T-helper 9 cell (primary cell): ENCODE data around the gene GPANK1.

Experiments used
- DNase-seq: peaks from one replicate; pipeline ENCODE4 v3.0.0-alpha.2; 2020

The GPANK1 gene

DNA sequence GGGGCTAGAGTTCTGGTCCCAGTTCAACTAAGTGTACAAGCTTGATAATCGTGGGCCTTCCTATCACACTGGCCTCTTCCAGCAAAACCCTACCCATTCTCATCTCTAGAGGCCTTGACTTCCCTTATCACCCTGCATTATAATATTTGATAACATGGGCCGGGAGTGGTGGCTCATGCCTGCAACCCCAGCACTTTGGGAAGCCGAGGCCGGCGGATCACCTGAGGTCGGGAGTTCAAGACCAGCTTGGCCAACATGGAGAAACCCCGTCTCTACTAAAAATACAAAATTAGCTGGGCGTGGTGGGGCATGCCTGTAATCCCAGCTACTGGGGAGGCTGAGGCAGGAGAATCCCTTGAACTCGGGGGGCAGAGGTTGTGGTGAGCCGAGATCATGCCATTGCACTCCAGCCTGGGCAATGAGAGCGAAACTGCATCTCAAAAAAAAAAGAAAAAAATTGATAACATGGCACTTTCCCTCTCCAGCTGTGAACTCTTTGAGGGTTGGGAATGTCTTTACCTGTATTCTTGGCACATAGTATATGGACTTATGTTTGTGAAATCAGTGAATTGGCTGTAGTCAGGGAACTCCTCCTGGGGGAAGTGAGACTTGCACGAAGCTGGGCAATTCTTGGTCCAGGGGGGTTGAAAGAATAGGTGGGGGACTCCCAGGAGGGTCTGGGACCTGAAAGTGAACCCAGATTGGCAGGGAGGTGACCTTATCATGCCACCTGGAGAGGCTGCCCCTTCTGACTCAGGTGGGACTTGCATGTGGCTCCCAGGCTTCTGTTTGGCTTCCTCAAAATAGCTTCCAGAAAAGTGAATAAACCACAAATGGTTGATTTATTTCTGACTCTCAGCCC is 3.3 kb downstream of the GPANK1 start:
- DNase-seq: no peak

DNA sequence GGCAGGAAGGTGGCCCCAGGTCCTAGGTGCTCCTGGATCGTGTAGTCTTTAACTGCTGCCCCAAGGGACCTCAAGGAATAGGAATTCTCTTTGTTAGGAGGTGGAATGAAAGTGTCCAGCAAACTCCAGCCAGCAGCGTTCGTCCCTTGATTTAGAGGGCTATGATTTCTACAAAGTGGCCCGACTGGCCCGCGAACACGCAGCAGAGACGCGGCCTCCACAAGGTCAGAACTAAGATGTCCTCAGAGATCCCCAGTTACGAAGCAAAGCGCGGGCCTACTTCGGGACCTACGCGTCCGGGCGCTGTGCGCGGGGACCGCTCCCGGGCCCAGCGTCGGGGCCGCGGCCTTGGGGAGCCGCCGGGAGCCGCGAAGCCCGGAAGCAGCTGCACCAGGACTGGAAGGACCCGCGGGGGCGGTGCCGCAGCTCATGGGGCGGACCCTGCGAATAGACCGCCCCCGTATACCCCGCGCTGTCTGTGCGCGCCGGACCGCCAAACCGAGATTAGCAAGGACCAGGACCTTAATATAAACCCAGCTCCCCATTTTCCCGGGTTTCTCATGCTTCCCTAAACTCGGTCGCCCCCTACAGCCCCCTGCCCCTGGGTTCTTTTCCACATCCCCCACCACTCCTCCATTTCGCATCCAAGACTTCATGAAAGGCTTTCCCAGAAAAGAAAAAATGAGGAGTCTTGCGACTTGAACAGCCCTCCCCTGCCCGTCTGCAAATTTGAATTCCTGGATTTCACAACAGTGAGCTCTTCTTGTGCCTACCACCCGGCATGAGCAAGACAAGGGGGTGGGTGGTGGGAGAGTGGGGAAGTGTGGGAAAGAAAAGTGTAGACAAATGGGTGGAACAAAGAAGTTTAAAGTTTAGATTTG is 4.2 kb downstream of the GPANK1 start, which contains the start of gene C6orf47:
Gene C6orf47, minus strand, starts transcription at position 398 of the 881 bp plus-strand sequence. CDS start 831 bp downstream, outside the sequence.
- DNase-seq: peak; percentile 67

DNA sequence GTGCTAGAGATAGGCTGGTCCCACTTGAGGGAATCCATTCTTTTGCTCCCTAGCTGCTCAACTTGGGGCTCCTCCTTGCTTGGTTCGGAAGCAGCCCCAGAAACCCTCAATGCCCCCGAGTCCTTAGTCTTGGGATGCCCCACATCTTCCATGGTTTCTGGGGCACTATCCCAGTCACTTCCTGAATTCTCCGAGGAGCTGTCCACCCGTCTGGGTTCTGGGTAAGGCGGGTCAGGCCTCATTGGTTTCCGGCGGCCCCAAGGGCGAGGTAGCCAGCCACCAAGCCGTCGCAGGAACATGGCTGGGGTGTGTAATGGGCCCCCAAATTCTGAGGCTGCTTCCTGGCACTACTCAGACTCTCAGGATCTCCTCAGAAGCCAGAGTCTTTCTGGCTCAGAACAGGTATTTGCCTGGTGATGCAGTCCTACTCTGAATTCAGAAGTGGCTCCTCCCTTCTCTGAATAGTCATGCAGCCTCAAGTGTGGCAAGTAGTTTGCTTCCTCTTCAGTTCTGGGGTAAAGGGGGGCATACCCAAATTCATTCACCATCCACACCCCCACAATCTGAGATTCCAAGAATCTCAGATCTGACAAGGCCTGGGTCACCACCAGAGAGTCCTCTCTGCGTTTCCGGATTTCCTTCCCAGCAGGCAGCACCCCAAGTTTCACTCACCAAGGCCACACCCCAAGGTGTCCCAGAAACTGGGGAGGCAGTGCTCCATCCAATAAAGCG is 5.0 kb downstream of the GPANK1 start:
- DNase-seq: no peak

DNA sequence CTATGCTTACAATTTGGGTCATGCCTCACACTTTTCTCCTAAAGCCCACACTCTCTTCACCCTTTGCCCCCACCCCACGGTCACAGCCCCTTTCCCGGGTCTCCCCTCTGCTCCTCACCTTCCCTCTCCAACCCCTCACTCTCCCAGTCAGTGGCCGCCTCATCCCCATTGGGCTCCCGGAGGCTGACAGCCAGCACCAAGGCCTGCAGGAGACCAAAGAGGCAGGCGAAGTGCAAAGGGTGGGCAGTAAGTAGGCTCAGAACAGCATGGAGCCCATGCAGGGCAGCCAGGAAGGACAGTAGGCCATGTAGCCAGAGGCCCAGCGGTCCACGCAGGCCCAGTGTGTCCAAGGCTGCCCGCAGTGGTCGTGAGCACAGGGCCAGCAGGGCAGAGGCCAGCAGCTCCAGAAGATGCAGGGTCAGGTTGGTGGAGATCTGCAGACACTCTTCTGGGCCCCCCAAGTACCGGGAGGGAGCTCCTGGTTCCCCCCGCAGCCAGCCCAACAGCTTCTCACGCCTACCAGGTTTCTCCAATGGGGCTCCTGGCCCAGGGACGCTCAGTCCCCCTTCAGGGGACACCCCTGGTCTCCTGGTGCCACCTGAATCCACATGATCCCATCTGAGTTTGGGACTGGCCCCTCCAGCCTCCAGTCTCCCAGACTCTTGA is 5.7 kb downstream of the GPANK1 start:
- no peak for DNase-seq

DNA sequence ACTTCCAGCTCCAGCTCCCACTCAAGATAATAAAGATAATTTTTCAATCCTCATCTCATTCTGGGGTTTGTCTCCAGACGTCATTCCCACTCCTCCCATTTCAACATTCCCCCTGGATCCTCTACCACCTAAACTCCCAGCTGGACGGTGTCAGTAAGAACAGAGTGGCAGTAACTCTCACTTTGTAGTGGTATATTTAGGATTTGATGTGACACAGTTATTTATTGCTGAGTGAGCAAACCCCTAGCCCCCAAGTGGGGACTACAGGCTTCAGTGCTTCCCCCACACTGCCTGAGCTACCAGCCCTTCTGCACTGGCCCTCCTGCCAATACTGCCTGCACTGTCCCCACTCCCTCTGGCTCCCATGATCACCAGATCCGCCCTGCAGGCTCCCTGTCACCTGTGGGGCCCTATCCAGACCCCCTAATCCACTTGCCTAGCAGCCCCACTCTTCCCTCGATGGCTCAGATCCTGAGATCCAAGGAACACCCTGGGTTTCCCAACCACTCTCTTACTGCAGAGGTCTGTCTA is 6.6 kb downstream of the GPANK1 start:
- no peak for DNase-seq

DNA sequence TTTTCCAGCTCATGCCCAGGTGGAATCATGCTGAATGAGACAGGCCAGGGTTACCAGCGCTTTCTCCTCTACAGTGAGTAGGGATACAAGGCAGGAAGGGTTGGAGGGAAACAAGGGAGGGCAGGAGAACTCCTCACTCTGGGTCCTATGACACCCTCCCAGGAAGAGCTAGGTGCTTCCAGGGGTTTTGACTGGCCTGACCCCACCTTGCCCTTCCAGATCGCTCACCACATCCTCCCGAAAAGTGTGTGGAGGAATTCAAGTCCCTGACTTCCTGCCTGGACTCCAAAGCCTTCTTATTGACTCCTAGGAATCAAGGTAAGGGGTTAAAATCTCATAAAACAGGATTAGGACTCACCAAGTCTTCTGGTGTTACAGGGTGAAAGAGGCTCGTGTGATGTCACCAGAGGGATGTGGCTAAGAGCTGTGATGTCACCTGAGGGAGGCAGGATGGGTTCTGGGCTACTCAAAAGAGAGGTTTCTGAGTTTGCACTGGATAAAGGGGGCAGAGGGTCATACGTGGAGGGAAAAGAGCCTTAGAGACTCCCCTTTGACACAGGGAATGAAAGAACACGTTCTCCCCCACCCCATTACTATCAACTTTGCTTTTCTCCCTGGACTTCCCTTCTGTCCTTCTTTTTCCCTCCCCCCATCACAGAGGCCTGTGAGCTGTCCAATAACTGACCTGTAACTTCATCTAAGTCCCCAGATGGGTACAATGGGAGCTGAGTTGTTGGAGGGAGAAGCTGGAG is 7.2 kb downstream of the GPANK1 start:
- DNase-seq: no peak

DNA sequence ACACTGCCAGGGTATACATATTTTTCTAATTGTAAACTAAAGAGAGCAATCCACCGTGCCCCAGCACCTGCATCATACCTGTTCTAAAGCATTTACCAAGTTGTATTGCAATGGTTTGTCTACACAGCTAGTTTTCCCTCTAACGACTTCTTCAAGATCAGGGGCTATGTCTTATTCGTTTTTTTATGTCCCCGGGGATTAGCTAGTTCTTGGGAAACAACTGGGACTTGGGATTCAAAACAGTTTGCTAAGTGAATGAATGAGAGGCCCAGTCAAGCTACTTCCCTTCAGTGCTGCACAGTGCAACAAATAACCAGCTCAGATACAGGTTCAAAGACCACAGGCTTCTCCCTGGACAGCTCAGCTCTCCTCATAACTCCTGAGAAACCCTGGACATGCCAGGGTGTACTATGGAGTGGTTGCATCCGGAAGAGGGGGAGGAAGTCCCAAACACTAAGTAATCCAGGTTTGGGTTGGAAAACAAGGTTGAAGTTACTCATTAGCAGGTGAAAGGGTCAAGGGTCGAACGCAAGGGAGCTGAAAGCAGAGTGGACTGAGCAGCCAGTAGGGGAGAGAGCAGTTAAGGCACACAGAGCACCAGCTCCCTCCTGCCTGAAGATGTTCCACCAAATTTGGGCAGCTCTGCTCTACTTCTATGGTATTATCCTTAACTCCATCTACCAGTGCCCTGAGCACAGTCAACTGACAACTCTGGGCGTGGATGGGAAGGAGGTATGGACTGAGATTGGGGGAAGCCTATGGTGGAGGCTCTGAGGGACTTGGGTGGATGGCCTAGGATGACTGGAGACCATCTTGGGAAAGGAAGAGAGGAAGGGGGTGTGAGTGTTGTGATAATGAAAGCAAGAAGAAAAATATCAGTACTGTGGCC is 9.2 kb downstream of the GPANK1 start, which contains the start of gene APOM:
Gene APOM, plus strand, starts transcription at position 546 of the 889 bp plus-strand sequence. Its CDS starts 73 bp downstream, at position 619.
- no peak for DNase-seq

DNA sequence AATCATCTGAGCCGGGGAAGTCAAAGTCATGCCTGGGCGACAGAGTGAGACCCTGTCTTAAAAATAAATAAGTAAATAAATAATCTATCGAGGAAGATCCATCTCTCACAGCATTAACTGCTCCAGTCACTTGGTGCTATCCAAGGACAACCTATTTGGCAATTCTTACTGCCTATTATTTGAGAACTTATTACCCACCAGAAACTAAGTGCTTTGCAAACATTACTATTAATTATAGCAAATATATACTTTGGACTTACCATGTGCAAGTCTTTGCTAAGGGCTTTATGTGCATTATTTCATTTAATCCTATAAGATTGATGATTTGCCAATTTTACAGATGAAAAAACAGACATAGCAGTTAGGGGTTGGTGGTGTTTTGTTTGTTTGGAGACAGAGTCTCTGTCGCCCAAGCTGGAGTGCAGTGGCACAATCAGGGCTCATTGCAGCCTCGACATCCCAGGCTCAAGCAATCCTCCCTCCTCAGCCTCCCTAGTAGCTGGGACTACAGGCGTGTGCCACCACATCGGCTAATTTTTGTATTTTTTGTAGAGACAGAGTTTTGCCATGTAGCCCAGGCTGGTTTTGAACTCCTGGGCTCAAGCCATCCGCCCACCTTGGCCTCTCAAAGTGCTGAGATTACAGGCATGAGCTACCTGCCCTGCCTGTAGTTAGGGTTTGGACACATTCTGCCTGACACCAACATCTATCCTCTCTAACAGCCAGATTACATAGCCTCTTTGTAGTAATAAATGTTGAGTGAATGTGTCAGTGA is 10.0 kb downstream of the GPANK1 start:
- DNase-seq: no peak

DNA sequence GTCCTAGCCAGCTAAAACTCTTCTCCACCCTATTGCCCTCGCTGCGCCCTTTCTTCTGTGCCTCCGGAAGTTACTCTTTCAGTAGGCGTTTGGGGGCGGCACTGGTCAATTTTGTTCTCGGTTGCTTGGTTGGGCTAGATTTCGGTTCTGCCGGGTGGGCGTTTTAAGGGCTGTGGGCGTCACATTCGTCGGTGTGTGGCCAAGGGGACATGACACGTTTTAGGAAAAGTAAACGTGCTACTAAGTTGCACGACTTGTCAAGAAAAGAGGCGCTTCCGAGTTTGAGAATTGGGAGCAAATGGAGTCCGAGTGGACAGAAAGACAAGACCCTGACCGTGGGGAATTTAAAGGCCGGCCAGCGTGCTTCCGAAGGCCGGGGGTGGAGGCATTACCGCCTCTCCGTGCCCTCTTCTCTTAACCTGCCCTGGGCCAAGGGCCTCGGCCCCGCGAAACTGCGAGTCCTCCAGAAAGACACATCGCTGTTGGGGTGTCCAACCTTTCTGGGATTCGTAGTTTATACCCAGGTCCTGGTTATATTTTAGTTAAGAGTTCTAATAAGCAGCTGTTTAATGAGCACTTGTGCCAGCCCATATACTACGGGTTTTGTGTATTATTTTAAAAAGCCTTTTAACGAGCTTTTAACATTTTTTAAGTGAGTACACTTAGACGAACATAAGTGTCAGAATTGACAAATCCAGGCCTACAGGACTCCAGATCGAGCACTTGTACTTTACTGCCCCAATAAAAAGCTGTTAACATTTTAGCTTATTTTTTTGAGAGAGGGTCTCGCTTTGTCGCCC is 11.7 kb downstream of the GPANK1 start:
- DNase-seq: no peak

DNA sequence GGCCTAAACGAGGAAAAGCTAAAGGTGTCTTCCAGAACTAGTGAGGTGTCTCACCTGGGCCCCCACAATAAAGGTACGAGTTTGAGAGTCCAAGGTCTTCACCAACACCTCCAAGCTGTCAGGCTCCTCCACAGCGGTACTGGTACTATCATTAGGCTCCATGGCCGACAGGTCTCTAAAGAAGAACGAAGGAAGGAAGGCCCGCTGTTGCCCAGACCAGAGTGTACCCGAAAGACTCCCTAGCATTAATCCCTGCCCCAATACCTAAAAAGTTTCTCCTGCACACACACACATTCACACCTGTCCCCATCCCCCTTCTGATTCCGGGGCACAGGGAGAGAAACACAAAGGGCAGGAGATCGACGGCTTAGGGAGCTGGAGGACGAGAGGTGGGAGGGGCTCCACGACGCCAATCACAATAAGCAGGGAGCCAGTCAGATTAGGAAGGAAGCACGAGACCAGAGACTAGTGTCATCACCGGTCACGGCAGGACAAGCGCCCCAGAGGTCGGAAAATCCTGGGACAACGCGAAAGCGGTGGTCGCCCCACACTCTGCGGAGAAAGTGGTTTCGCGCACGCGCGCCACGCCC is 13.1 kb downstream of the GPANK1 start:
- no peak for DNase-seq

DNA sequence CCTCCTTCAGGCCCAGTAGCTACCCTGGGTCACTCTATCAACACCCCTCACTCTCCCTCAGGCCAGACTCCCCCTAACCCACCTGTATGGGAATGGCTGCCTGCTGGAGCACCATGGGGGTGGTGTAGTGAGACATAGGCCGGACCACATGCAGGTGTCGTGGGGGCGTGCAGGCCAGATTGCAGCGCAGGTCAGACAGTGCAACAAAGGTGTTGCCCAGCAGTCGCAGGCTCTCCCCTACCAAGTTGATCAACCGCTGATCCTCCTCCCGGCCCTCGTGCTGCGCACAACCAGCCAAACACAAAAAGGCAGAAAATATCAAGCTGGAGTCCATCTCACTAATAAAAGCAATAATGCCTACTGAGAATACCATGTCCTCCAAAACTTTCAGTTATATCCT is 19.5 kb downstream of the GPANK1 start:
- DNase-seq: no peak

DNA sequence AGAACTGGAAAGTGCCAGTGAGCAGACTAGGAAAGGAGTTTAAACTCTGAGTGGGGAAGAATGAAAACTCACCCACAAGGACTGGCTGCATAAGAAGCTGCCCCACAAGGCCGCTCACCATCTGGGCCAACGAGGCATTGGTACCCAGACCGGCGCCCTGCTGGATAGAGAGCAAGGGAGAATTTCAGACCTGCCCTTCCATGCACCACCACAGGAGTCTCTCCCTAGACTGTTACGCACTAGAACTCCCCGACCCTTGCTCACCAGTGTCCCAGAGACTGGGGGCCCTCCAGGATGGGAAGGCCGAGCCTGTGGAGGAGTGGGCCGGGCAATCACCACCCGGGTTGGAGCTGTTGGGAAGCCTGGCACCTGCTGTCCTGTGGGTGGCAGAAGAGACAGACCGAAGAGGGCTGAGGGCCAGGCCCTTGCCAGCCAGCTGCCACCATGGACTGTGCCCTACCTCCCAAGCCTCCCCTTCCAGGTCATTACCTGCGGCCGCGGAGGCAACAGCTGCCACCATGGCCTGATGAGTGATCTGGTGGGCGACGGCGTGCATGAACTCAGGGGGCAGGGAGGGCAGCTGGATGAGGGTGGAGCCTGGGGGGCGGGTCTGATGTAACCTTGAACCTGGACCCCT is 20.9 kb downstream of the GPANK1 start:
- no peak for DNase-seq

DNA sequence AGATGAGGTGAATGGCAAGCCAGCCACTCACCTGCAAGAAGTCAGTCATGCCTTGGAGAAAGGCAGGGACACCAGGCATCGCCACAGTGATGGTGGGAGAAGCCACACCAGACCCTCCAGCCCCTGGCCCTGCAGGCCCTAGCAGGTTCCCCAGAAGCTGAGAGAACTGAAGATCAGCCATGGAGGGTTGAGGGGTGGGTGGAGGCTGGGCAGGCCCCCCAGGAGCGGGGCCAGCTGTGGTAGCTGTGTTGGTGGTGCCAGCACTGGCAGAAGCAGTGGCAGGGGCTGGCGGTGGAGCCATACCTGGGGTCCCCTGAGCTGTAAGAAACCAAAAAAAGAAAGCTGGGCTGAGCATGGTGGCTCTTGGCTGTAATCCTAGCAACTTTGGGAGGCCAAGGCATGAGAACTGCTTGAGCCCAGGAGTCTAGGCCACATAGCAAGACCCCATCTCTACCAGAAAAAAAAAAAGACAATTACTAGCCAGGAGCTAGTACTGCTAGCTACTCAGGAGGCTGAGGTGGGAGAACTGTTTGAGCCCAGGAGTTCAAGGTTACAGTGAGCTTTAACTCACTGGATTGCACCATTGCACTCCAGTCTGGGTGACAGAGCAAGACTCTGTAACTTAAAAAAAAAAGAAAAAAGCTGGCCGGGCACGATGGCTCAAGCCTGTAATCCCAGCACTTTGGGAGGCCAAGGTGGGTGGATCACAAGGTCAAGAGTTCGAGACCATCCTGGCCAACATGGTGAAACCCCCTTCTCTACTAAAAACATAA is 21.8 kb downstream of the GPANK1 start:
- no peak for DNase-seq

DNA sequence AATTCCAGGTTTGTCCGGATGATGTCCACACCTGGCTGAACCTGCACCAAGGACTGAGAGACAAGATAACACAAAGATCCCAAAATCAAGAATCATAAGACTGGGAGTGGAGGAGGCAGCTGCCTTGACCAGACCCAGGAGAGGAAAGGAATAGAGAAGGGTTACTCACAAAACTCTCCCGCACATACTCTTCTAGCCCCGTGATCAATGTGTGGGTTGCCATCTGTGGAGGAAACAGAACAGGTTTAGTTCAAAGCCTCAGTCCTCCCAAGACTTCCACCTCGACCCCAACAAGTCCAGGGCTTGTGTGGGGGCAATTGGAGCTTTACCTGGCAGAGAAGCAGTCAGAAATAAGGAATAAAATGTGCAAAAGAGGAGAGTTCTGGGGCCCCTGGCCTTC is 23.4 kb downstream of the GPANK1 start:
- no peak for DNase-seq

DNA sequence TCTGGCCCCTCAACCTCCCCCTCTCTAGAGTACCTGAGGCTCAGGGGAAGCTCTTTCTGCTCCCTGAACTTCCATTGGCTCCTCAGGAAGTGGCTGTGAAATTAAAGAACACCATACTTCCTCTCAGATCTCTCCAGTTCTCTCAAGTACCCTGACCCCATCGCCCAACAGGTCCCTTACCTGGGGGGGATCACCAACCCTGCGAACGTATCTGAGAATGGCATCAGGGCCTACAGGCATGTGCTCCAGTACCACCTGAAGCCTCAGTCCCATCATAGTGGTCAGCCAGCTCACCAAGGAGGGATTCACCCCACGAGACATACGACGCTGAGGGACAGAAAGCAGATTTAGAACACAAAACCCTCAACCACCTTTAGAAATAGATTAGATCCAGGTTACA is 24.2 kb downstream of the GPANK1 start:
- DNase-seq: no peak

DNA sequence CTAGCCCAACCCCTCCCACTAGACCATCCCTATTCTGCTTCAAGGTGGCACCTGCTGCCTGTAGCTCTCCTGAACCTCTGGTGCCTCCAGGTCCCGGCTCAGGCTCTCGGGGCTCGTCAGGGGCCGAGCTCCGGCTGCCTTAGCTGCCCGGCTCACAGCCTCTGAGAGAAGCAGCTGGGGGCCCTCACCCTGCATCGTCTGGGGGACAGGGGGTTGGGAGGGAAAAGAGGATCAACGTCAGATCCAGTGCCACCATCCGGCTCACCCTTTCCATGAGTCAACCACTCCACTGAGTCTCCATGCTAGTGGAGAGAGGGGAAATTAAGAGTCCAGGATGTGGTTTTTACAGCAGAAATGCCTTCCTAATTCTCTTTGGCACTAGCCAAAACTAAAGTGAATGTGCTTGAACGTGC is 25.3 kb downstream of the GPANK1 start:
- no peak for DNase-seq

DNA sequence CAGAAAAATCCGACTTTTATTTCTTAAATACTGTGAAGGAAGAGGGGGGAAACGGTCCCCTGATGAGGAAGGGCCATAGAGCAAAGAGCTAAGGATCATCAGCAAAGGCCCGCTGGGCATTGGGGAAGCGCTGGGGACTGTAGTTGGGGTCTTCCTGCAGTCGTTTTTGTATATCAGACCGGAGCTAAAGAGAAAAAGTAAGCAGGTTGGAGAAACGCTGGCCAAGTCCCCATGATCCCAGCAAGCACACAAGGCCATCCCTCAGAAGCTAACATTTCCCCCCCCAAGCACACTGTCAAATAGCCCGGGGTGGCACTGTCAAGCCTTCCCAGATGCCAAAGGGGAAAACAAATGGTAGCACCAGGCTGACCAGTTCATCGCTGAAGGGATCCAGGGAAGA is 25.8 kb downstream of the GPANK1 start:
- DNase-seq: no peak
